Measurements from ENCODE around the gene JPH2. TPM values are rescaled to one million over a fixed set of nuclear protein-coding genes. Genes with fewer than 3 reads are reported as not detected.

Gene JPH2
- total RNA-seq, 1 donor from 2014 or later, result 0.13 TPM

DNA sequence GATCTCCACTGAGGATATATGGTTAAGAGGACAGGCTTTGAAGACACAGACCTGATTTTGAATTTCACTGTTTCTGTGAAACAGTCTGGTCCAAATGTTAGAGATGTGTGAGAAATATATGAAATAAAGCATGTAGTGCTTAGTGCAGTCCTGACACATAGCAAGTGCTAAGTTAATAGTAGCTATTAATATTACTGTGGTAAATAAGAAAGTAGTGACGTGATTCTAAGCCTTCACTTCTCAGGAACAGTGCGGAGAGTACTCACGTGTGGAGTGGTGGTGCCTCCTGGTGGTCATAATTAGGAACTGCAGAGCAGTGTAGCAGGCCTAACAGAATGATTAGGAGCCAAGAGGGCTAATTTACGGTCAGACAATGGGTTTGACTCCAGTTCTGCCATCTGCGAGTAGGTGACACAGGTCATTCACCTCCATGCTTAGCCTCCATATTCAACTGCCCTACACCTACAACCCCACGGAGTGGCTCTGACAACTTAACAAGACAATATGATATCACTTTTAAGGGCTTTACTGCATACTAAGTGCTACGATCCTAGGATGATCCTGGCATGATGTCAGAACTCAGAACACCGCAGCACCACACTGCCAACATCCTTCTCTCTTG is 106.2 kb downstream of the JPH2 start:
- DNase-seq (ENCODE audit: low spot score) (peak; percentile 75), ATAC-seq (peak; percentile 99)

DNA sequence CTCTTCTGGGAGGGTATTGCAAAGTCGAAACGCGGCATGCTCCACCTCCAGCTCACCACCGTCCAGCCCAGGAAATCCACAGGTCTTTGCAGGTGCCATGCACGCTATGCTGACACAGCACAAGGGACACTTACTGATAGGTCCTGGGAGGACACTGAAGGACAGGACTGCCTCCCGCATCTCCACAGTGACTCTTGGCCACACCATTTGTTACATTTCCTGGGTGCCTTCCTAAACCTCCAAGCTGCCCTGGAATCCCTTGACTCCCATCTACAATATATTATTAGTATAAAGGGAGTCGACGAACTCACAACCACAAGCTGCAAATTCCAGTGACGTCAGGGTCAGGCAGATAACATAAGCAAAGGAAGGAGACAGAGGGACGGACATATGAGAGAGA is 106.9 kb downstream of the JPH2 start:
- ATAC-seq, result no peak
- DNase-seq (ENCODE audit: low spot score), result no peak

DNA sequence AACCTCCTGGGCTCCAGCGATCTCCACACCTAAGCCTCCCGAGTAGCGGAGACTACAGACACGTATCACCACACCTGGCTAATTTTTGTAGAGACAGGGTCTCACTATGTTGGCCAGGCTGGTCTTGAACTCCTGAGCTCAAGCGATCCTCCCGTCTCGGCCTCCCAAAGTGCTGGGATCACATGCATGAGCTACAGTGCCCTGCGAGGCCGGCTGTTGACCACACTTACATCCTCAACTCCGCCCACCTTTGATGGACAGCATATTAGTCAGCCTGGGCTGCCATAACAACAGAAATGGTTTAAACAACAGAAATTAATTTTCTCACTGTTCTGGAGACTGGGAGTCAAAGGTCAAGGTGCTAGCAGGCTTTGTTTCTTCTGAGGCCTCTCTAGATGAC is 107.7 kb downstream of the JPH2 start:
- no peak for ATAC-seq
- no peak for DNase-seq (ENCODE audit: low spot score)

DNA sequence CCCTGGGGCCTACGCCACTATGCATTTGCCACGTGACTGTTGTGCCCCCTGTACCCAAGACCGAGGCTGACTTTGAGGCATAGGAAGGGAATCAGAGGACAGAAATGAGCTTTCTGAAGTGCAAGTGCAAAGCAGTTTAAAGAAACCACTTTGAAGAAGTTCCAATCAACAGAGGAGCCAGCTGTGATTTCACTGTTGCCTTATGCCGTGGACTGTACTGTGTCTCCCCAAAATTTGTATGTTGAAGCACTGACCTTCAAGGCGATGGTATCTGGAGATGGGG is 111.1 kb downstream of the JPH2 start:
- no peak for ATAC-seq
- DNase-seq (ENCODE audit: low spot score), result no peak

DNA sequence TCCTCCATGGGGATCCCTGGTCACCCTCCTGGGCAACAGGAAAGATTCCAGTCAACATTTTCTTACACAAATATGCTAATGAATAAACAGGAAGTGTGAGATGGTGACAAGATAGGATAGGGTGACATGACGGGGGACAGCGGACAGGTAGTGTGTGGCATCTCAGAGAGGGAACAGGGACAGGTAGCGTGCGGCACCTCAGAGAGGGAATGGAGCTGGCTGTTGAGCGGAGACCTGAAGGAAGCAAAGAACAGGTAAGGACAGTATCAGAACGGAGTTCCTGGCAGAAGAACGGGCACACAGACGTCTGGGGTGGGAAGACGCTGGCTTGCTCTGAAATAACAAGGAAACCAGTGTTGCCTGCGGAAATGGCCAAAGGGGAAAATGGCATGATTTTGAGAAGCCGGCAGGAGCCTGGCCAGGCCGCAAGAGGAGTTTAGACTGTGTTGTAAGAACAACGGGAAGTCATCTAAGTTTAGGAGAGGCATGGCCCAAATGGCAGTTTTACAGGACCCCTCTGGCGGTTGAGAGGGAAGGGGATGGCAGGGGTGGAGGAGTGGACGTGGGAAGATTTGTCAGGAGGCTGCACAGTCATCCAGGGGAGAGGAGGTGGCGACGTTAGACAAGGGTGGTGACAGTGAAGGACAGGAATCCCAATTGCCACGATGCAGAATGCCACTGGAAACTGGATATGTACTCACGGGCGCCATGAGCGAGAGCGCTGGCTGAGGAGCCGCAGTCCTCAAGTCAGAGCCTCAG is 111.6 kb downstream of the JPH2 start:
- no peak for ATAC-seq
- no peak for DNase-seq (ENCODE audit: low spot score)

DNA sequence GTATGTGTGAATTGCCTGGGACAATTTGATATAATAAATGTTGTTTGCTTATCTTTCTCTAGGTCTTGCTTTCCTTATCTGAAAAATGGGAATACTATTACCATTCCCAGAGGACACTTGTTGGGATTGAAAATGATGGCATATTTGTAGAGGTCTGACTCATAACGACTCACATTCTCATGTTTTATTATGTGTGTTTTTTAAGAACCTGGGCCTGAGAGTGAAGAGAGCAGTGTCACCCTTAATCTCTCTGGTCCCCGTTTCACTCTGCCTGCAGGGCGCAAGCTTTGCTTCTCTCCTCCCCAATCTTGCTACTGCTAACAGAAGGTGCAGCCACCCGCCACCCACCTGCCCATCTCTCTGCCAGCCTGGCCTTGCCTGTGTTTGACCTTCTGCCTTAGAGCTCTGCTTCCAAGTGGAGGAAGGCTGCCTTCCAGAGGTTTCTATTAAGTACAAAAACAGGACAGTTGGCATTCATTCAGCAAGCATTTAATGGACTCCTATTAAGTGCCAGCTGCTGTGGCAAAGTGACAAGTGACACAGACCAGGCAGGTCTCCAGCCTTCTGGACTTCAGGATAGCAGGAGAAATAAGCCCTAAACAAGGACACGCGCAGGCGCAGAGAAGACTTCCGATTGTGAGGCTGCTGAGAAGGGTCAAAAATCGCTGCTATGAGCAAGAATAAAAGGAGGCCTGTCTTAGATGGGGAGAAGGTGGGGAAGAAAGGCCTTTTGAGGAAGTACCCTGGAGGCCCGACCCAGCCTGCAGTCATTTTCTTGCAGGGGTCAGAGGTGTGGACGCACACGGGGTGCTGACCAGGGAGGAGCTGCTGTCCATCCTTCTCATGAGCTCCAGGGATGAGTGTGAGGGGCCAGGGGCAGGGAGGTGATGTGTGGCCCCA is 112.5 kb downstream of the JPH2 start:
- DNase-seq (ENCODE audit: low spot score), result no peak
- ATAC-seq, result no peak

DNA sequence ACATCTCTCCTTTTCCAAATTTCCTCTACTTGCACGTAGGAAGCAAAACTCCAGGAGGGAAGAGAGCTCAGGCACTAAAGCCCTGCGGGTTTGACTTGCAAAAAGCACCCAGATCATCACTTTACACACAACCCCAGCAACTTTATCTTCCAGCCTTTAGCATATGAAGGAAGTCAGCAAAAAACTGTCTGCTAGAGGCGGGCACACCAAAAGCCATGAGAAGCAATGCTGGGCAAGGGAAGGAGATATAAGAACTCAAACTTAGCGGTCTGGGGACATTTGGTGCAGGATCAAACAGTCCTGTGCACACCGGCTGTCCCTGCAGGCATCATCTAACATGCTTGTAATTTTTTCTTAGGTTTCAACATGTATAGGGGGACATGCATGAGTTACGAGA is 113.3 kb downstream of the JPH2 start:
- no peak for ATAC-seq
- DNase-seq (ENCODE audit: low spot score), result no peak

DNA sequence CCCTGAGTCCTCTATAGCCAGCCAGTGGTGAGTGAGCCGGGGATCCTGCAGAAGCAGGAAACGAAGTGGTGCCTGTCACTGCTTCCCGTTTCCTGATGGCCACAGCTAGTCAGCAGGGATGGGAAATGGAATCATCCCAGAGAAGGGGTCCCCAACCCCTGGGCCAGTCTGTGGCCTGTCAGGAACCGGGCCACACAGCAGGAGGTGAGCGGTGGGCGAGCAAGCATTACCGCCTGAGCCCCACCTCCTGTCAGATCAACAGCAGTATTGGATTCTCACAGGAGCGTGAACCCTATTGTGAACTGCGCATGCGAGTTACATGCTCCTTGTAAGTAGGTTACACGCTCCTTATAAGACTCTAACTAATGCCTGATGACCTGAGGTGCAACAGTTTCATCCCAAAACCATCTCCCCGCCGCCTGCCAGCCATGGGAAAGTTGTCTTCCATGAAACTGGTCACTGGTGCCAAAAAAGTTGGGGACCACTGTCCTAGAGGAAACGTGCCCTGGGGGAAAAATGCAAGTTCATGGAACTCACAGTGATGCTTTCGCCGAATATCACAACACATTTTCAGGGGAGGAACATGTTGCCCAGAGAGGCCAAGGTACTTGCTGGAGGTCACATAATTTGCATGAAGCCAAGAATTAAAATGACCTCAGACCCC is 113.8 kb downstream of the JPH2 start:
- no peak for DNase-seq (ENCODE audit: low spot score)
- no peak for ATAC-seq

DNA sequence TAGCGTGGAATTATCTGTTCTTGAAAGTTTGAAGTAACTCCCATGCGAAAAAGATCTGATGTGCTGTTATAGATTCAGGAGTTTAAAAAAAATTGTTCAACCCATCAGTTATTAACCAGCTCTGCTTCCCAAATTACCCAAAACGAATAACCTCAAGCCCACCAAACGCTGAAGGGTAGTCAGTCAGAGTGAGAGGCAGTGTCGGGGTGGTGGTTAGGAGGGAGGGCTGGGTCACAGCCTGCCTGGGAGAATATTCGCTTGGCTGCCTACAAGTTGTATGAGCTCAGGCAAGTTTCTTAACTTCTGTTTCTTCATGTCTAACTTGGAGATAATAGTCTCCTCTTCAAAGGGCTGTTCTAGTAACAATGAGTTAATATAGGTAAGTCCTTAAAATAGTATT is 114.6 kb downstream of the JPH2 start:
- DNase-seq (ENCODE audit: low spot score), result no peak
- ATAC-seq, result no peak

DNA sequence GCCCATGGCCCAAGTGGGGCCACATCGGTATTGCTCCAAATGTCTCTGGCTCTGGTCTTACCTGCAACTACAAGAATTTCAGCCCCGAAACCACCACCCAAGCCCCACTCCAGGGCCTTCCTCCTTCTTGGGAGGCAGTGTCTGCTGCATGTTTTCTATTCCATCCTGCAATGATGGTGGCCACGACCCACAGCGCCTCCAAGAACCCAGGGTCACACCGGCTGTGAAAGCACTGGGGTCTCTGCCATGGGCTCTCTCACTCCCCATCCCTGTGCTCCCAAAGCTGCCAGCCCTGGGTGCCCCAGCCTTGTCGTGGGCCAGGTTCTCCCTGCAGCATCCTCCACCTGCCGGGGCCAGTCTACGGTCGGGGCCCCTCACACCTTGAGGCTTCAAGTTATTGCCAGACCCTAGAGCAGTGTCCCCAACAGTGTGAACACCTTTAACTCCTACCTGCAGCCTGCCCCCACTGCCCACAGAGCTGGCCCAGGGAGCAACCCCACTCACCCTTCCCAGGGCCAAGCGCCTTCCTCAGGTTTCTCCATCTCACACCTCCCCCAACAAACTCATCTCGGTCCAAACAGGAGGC is 115.4 kb downstream of the JPH2 start:
- DNase-seq (ENCODE audit: low spot score) (no peak), ATAC-seq (no peak)

DNA sequence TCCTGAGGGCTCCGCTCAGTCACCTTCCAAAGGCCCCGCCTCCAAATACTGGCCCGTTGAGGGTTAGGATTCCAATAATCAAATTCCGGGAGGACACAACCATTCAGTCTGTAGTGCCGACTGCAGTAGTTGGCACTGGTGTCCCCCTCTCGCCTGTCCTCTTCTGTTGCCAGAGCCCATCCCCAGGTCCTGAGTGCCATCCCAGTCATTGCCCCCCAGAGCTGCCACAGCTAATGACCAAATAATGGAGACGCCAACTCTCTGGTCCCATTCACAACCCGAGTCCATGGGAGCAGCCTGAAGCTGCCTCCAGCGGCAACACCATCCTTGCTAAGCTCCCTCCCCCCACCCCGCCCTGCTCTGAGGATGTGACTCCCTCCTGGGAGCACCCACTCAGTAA is 115.9 kb downstream of the JPH2 start:
- ATAC-seq, result no peak
- no peak for DNase-seq (ENCODE audit: low spot score)

DNA sequence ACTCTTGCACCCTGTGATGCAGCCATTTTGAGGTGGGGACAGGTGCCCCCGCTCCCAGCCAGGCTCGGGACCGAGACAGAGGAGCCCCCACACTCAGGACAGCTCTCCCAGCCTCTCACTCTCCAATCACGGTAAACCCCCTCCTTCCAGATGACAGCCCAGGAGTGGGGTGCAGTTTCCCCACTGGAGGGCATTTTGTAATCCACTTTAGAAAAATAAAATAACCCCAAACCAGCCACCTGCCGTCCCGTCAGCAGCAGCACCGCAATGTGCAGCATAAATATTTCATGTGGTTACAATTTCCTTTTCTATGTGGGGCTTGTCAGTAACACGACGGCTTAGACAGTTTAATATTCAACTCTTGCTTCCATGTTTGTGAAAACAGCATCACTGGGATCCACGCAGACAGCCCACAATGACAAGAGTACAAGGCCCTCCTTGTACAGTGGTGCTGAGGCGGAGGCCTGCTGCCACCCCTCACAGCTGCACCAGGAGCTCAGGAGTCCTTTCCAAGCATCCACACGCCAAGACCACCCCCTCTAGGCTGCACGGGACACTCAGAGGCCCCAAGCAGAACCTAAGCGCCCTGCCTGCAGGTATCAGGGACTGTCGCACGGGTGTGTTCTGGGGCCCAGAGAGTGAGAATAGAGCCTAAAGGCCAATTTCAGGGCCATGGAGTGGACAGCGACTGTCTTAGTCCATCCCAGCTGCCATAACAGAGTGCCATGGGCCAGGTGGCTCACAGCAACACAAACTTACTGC is 116.7 kb downstream of the JPH2 start:
- DNase-seq (ENCODE audit: low spot score) (no peak), ATAC-seq (no peak)

DNA sequence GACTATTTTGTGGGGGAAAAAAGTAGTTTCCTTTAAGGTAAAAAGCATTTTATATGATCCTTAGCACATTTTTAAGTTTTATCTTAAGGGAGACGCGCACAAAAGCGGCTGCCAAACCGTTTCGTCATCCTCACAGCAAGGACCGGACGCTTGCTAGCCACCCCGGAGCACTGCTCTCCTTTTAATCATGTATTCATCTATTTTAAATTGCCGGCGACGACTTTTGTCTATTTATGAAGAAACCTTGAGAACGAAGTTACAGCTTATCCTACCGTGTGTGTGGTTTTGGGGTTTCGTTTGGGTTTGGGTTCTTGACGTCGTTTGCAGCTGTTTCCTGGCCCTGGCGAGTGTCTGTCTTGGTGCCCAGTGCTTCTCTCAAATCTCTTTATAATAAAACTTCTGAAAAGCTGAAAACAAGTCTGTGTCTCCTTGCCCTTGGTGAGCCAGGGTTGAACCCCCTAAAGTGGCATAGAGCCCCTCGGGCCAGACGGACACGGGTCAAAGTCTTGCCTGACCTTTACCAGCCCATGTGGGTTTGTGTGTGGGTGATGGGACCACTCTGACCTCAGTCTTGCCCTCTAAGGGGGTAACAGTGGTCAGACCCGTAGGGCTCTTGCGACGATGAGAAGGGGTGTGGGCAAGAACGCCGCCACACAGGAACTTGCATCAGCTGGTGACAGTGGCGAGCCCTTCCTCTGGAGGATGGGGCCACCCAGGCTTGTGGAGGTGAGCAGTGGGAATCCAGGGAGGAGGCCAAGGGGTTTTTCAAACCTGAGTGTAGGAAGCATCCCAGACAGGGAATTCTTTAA is 117.6 kb downstream of the JPH2 start:
- ATAC-seq, result no peak
- DNase-seq (ENCODE audit: low spot score), result no peak

DNA sequence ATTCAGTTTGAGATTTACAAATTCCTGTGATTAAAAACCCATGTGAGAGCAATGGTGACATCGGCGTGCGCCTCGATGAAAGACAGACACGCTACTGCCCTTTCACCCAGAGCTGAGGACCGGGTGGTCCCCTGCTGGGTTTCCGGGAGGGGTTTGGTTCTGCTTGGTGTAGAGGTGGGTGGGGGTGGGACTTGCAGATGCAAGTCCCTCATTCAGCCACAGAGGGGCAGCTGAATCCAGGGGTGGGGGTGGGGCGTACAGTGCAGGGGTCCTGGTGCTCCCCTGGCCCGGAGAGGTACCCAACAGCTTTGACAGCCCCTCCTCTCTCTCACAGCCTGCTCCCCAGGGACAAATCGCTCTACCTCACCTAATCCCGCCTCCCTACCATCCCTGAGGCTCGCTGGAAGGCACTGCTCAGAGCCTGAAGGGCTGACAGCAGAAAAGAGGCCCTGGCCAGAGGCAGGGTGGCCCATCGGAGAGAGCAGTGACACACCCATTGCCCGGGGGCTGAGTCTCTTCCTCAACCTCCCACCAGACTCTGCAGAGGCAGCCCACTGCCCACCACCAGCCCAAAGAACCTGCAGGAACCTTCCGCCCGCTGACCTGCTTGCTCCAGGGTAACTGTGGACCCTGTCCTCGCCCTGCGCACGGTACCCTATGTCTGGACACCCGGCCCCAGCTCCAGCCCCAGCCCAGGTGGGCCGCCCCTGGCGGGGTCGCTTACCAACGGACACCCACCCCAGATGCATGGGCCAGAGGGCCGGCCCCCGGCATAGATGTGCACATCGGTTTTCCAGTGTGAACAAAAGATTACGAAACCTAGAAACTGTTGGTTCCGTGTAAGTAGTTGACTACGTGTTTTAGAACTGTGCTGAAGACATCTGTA is 118.4 kb downstream of the JPH2 start:
- no peak for ATAC-seq
- DNase-seq (ENCODE audit: low spot score), result no peak

DNA sequence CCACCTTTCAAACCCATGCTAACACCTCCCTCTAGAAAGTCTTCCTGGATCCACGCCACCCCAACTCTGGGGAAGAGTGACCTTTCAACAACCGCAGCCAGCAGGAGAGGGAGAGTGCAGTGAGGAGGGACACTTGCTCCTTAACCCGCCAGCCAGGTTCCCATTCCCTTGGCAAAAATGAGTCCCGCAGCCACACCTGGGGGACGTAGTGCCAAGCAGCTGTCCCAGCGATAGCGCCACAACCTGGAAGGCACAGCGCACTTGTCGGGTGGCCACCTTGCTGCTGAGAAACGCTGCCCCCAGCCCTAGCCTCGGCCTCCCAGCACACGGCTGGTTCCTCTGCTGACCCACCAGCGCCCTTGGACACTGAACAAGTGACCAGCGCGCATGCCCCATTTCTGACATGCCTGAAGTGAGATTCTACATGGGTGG is 119.3 kb downstream of the JPH2 start:
- DNase-seq (ENCODE audit: low spot score), result no peak
- ATAC-seq, result no peak

DNA sequence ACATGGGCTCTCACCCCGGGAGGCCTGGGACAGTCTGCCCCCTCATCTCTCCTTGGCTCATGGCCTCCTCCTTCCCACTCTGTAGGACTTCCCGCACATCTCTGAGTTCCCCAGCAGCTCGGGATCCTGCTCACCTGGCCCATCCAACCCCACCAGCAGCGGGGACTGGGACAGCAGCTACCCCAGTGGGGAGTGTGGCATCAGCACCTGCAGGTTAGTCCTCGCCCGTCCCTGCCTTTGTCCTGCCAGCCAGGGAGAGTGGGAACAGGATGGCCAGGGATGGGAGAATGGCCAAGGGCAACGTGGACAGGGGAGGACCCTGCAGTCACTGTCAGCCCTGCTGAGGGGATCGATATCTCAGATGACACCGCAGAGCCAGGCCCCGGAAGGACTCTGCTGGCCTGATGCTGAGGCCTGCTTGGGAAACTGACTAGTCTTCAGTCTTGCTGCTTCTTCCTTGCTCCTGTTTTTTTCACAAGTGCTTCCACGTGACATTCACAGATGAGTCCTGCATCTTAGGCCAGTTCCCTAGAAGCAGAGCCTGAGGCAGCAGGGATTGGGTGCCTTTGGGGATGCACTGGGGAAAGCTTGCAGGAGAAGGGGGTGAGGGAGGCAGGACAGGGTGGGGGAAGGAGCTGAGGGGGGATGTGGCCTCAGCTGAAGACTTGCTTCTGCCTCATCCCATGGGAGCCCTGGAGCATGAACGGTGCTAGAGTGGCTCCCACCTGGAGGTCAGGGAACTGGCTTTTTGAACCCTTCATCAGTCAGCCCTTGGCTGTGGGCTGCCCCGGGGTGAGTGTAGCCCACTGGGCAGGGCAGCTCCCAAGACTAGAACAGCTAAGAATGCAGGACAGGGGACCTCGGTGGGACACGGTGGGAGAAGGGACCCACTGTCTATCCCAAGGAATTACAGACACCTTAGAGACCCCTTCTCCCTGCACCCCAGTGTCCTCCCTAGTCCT is 120.1 kb downstream of the JPH2 start:
- ATAC-seq, result no peak
- DNase-seq (ENCODE audit: low spot score), result no peak
